SKM-1 treated with dmso at 0.1 percent for 144 hours (cell line): Measurements from ENCODE around the gene PRADC1.
"Not testable (repeated sequence)": the region's sequence is repeated elsewhere in the genome, so short reads cannot be mapped to it uniquely, and the experiment has no call there.

Source experiments
- DNase-seq: peaks from one replicate; lab custom pipeline; 2025; ENCODE audit not compliant: unreplicated experiment; lab: John Stamatoyannopoulos, UW

Gene PRADC1

DNA sequence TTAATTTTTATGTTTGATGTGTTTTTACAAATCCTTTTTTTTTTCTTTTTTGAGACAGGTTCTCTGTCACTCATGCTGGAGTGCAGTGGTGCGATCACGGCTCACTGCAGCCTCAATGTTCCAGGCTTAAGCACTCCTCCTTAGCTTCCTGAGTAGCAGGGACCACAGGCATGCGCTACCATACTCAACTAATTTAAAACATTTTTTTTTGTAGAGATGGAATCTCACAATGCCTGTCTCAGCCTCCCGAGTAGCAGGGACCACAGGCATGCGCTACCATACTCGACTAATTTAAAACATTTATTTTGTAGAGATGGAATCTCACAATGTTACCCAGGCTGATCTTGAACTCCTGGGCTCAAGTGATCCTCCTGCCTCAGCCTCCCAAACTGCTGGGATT is 27.4 kb downstream of the PRADC1 start:
- DNase-seq: no peak

DNA sequence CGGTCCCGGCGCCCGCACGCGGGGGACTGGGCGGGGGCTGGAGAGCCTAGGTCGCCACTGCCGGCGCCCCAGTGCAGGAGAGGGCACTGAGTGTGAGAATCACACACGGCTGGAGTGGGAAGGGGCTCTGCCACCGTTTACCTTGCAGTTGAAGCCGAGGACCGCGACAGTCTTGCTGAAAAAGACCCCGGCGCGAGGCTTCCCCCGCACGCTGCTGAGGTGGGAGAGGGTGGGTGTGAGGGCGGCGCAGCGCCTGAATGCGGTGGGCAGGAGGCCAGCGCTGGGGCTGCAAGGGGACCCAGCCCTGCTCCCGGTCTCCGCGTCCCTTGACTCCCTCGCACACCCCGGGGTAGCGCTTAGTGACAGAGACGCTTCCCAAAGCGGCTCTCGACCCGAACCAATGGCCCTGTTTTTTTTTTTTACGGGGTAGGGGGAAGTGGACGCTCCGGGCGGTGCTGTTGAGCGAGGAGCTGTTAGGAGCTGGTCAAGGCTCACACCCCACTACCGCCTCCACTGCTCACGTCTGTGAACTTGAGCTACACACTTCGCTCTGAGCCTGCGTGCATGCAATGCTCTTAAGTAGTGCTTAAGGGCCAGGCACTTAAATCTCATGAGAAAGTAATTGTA is 29.9 kb downstream of the PRADC1 start:
- no peak for DNase-seq

DNA sequence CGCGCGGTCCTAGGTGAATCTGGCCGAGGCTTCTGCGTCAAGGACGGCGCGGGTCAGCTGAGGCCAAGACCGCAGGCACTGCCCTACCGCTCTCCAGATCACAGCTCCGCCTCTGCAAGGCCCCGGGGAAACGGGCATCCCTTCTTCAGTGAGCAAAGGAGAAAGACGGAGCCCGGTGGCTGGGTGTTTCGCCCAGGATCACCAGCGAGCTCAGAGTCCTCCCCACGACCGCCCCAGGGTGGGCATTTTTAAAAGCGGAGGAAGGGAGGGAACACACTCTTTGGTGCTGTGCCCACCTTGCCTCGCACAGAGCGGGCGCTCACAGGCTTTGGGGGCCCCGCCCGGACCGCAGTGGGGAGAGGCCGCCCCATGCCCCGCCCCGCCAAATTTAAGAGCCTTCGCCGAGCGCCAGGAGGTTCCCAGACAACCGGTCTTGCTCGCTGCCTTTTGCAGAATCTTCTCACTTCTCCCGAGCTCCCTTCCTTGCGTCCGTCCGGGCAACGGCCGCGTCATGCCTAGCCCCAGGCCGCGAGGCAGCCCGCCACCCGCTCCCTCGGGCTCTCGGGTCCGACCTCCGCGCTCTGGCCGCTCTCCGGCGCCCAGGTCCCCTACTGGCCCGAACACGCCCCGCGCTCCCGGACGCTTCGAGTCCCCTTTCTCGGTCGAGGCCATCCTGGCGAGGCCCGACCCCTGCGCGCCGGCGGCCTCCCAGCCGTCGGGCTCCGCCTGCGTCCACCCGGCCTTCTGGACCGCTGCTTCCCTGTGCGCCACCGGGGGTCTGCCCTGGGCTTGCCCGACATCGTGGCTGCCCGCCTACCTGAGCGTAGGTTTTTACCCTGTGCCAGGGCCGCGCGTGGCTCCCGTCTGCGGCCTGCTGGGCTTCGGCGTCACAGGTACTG is 30.6 kb downstream of the PRADC1 start, which contains the start of gene NOTO:
Gene NOTO, plus strand, starts transcription at position 419 of the 899 bp plus-strand sequence. Its CDS starts 93 bp downstream, at position 512.
- DNase-seq: no peak

DNA sequence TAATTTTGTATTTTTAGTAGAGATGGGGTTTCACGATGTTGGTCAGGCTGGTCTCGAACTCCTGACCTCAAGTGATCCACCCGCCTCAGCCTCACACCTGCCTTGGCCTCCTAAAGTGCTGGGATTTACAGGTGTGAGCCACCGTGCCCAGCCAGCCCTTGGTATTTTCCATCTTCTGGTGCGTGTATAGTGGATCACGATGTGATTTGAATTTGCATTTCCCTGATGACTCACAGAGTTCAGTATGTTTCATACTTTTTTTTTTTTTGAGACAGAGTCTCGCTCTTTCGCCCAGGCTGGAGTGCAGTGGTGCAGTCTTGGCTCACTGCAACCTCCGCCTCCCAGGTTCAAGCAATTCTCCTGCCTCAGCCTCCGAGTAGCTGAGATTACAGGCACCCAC is 32.8 kb downstream of the PRADC1 start:
- DNase-seq: not testable (repeated sequence)

DNA sequence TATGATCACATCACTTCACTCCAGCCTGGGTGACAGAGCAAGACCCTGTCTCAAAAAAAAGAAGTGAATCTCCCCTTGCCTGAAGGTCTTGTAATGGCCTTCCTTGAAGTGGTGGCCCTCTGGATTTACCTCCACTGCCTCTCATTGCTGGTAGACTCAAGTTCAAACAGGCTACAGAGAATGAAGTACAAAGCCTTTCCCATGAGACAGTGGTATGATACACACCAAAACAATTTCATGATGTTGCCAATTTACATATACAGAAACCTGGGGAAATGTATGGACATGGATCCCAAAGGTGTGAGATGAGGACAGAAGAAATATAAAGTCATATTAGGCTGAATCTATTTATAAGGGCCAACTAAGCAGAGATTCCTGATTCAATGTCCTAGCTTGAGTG is 35.5 kb downstream of the PRADC1 start:
- DNase-seq: no peak

DNA sequence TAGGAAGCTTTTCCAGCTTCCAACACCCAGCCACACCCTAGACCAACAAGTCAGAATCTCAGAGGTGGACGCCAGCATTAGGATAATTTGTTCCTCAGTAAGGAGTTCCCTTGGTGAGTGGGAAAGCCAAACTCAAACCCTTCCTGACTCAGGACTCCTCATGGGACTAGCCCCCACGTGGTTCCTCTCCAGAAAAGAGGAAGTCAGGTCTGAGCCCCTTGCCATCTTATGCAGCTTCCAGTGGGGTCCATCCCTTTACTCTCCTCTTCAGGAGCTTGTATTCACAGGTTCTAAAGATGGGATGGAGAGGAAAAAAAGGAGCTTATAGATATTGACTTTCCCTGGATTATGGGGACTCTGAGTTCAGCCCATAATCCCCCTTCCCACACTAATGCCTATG is 45.5 kb downstream of the PRADC1 start:
- no peak for DNase-seq

DNA sequence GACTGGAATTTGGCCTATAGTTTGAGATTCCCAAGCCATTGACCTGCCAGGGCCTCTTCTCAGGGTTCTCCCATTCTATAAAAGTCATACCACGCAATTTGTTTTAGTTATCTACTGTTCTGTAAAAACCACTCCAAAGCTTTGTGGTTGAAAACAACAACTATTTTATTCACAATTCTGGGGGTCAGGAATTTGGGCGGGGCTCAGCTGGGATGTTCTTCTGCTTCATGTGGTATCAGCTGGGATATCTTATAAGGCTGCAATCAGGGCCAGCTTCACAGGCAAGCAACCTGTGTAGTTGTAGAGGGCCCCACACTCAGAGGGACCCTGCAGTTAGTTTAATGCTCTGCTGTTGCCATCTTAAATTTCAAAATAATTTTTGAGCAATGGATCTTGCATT is 47.1 kb downstream of the PRADC1 start:
- no peak for DNase-seq
